ENCODE data around the gene CADPS. TPM values are rescaled to one million over a fixed set of nuclear protein-coding genes. Genes with fewer than 3 reads are reported as not detected.

Gene CADPS
- total RNA-seq, 1 donor from 2014 or later = 149 TPM

DNA sequence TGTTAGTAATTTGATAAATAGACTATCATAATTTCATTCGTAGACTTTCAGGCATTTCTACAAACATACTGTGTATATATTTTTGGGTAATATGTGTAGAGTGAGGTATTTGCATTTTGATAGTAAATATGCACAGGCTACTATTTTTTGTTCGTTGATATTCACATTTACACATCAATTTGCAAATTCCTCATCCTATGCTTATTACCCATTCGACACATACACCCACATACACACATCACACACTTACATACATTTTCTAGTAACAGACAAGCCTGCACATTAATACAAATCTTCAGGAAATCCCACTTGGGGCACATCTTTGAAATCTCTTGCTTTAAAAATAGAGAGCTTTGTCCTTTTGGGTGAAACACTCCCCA, 373.9 kb downstream of the CADPS start:
- Mint-ChIP-seq H3K9me3 (ENCODE audit: low read depth) (no peaks in the 10 kb centered on the region), H3K36me3 (ENCODE audit: insufficient read depth) (peaks cover 10% of the 10 kb centered on the region), H3K27ac (no peak overlapping the region), H3K4me1 (ENCODE audit: low read depth) (peaks cover 7% of the 10 kb centered on the region), H3K4me3 (ENCODE audit: low read depth) (no peak overlapping the region), H3K27me3 (no peaks in the 10 kb centered on the region)
- no peak for DNase-seq (ENCODE audit: low spot score, unreplicated experiment)
- TF ChIP-seq CTCF (IDR thresholded peaks at IDR 0.05; ENCODE audit: unreplicated experiment) = no peak

DNA sequence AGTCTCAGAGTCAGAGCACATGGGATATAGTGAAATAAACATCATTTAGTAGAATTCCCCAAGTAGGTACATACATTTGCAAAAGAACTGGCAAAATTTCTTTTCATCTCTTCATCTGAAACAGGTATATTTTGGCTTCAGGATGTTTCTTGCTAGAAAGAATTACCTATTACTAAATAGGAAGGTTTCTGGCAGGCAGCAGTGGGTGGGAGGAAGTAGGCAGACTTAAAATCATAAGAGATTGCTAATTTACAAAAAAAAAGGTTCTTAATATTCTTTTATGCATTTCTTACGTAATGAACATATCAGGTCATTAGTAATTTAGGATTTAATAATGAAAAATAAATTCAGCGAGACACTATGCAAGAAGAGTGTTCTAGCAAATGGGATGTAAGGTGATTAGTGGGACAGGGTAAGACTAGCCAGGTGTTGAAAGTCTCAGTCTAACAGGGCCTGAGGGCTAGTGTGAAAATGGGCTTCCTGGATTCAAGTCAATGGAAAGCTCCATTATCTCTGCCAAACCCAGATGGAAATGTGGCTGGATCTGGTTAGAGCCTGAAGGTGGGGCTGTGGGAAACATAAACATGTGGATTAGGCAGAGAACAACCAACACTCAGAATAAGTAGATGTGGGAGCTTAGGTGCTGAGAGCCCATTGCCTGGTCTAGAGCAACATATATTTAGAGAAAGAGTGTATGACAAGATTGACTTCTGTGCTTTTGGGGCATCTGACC, 374.5 kb downstream of the CADPS start:
- Mint-ChIP-seq H3K4me3 (ENCODE audit: low read depth) (no peak overlapping the region), H3K27me3 (no peaks in the 10 kb centered on the region), H3K4me1 (ENCODE audit: low read depth) (peaks cover 7% of the 10 kb centered on the region), H3K9me3 (ENCODE audit: low read depth) (no peaks in the 10 kb centered on the region), H3K36me3 (ENCODE audit: insufficient read depth) (peaks cover 10% of the 10 kb centered on the region), H3K27ac (no peak overlapping the region)
- no peak for TF ChIP-seq CTCF (IDR thresholded peaks at IDR 0.05; ENCODE audit: unreplicated experiment)
- DNase-seq (ENCODE audit: low spot score, unreplicated experiment) = no peak

DNA sequence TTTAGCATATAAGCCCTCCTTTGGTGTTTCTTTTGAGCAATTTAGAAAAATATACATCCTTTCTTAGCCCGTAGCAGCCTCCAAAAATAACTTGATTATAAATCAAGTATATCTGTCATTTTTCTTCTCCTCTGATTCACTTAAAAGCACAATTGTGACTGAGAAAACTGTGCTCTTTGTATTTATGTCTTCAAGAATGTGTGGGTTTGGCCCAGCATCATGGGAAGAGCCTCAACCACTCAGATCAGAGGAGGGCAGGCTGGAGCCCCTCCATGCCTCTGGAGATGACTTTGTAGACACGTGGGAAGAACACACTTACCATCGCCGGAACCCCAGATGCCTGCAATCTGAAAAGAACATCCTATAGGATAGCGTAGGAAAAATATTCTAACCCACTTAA, 378.1 kb downstream of the CADPS start:
- no peak overlapping the region for H3K27ac Mint-ChIP-seq
- no peak for TF ChIP-seq CTCF (IDR thresholded peaks at IDR 0.05; ENCODE audit: unreplicated experiment)
- H3K4me3 Mint-ChIP-seq (ENCODE audit: low read depth) = no peak overlapping the region
- no peak for DNase-seq (ENCODE audit: low spot score, unreplicated experiment)
- H3K4me1 Mint-ChIP-seq (ENCODE audit: low read depth) = no peaks in the 10 kb centered on the region
- peaks cover 12% of the 10 kb centered on the region for H3K36me3 Mint-ChIP-seq (ENCODE audit: insufficient read depth)
- H3K9me3 Mint-ChIP-seq (ENCODE audit: low read depth) = no peaks in the 10 kb centered on the region
- H3K27me3 Mint-ChIP-seq = no peaks in the 10 kb centered on the region

GRCh38 chr3:62496503-62496902, 378.7 kb downstream of the CADPS start:
- H3K9me3 Mint-ChIP-seq (ENCODE audit: low read depth) = no peaks in the 10 kb centered on the region
- no peak for TF ChIP-seq CTCF (IDR thresholded peaks at IDR 0.05; ENCODE audit: unreplicated experiment)
- DNase-seq (ENCODE audit: low spot score, unreplicated experiment) = no peak

DNA sequence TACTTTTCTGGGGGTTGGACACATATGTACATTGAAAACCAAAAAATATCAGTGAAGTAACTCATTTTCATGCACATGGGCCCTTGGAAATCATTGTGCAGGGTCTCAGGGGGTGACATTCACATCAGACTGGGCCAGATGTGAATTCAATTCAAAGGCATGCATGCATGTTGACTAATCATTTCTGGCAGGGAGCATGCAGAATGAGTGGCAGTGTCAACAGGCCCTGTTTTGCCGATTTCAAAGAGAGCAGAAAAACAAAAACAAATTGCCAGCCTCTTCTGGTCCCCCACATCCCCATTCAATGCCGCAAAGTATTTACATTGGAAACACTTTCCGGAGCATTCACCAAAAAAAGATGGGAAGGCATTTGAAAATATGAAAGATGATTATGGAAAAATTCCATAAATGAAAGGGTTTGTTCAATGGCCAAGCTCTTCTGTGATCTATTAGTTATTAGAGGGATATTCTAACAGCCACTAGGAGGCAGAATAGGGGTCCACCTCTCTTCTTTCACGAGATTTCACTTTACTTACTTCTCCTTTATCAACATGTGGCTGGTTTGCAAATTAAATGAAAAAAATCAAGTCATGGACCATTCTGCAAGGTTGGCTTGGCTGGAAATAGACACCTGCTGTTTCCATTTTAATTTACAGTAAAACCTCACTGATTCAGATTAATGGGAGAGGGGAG, 382.0 kb downstream of the CADPS start:
- peaks cover 1% of the 10 kb centered on the region for H3K4me1 Mint-ChIP-seq (ENCODE audit: low read depth)
- peak; percentile 36 for TF ChIP-seq CTCF (IDR thresholded peaks at IDR 0.05; ENCODE audit: unreplicated experiment)
- no peak overlapping the region for H3K4me3 Mint-ChIP-seq (ENCODE audit: low read depth)
- H3K27ac Mint-ChIP-seq = no peak overlapping the region
- peaks cover 15% of the 10 kb centered on the region for H3K36me3 Mint-ChIP-seq (ENCODE audit: insufficient read depth)
- H3K27me3 Mint-ChIP-seq = no peaks in the 10 kb centered on the region
- DNase-seq (ENCODE audit: low spot score, unreplicated experiment) = no peak
- H3K9me3 Mint-ChIP-seq (ENCODE audit: low read depth) = no peaks in the 10 kb centered on the region

More at GRCh38 chr3:62496503-62496902, 378.7 kb downstream of the CADPS start:
- Mint-ChIP-seq H3K36me3 (ENCODE audit: insufficient read depth) (peaks cover 12% of the 10 kb centered on the region), H3K4me1 (ENCODE audit: low read depth) (no peaks in the 10 kb centered on the region), H3K4me3 (ENCODE audit: low read depth) (no peak overlapping the region), H3K27me3 (no peaks in the 10 kb centered on the region), H3K27ac (no peak overlapping the region)

All from progenitor cell of endocrine pancreas (in vitro differentiated cells).